H1 (cell line): ENCODE data around the gene RAP1GAP. TPM values are rescaled to one million over a fixed set of nuclear protein-coding genes. Genes with fewer than 3 reads are reported as not detected.

Experiments used
- NANOG ChIP-seq: IDR thresholded peaks from 2 replicates; pipeline ENCODE4 v1.6.1; 2011; ENCODE audit warnings: low read length, low read depth, mild to moderate bottlenecking, inconsistent platforms; ENCODE audit not compliant: insufficient read depth, poor library complexity, severe bottlenecking
- POLR2A ChIP-seq, 2 experiments: IDR thresholded peaks; 1 replicate in 1 of 2; 2 replicates in 1 of 2; pipeline ENCODE4 v1.6.1; 2011; ENCODE audit warnings: low read depth in 2 of 2, low read length in 2 of 2, mild to moderate bottlenecking in 2 of 2; ENCODE audit errors: control extremely low read depth in 1 of 2
- RFX5 ChIP-seq: IDR thresholded peaks from 2 replicates; pipeline ENCODE4 v1.6.1; 2011; ENCODE audit warnings: low read depth, low read length, improper control_type of control experiment, borderline replicate concordance
- SP4 ChIP-seq: IDR thresholded peaks from 2 replicates; pipeline ENCODE4 v1.6.1; 2012; ENCODE audit warnings: low read length, inconsistent platforms
- SUZ12 ChIP-seq: fragments of 200-600 bp; sonication (generic); IDR thresholded peaks from 2 replicates; pipeline ENCODE4 v1.6.1; 2012; ENCODE audit warnings: mild to moderate bottlenecking, inconsistent platforms, low read length, moderate library complexity, mixed read lengths
- polyA plus RNA-seq, 7 experiments: library from polyadenylated mRNA; depleted of rRNA in 3 of 7; stranded (reverse) in 5 of 7; unstranded in 2 of 7; fragments of >200 nt in 5 of 7; fragments of 200-250 nt in 2 of 7; gene quantifications; 1 replicate in 5 of 7; 2 replicates in 1 of 7; 4 replicates in 1 of 7; pipeline versions ENCODE4 v1.2.1 to v1.2.3, GENCODE V29; 2011 to 2013; ENCODE audit warnings: missing spikeins in 2 of 7, mixed read lengths in 2 of 7
- total RNA-seq: library from RNA; stranded (reverse); fragmentation: NEBNext Ultra II Directional; extraction: Animal tissue kit (Norgen Biotek cat#: 25700); gene quantifications from 2 replicates; pipeline ENCODE4 v1.2.1, GENCODE V29; 2021
- TF ChIP-seq, protein P1 (sequence below): IDR thresholded peaks from 2 replicates; pipeline ENCODE4 v1.6.1; 2012; ENCODE audit warnings: inconsistent platforms

Gene RAP1GAP
- total and polyA plus RNA-seq, 2 of the 8 experiments (the other 6 are each of a cell fraction or from before 2014, with no cell fraction given) = 8.4 TPM

DNA sequence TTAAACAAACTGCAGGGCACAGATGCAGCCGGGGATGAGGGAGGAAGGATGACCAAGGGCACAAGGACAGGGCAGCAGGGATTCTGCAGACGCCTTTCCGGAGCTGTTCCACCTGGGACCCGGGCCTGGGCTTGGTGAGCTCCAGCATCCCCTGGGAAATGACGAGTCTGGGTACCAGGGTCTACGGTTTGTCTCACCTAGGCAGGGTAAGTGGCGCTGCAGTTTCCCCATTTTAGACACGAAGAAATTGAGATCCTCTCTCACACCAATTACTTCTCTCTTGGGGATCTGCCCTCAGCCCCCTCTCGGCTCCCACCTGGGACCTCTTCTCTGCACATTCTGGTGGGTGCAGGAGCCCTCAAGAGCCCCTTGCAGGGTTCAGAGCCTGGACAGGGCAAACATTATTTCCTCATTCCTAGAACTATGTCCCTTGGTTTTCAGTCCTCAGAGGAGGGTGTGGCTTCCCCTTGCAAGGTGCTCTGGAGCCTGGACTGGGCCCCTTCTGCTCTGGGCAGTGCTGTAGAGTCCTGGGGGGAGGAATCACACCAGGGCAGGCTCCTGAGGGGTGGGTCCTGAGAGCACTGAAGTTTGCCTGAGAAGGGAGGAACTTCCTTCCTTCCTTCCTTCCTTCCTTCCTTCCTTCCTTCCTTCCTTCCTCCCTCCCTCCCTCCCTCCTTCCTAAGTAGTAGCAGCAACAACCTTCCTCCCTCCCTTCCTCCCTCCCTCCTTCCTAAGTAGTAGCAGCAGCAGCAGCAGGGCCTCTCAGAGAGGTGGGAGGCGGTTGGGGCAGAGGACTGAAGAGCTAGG lies 16.0 kb downstream of the RAP1GAP start (continued):
- TF ChIP-seq NANOG (no peak), POLR2A (IDR thresholded peaks at IDR 0.05; ENCODE audit: control extremely low read depth in 1 of 2, low read depth in 2 of 2, low read length in 2 of 2) (no peak), SP4 (no peak), SUZ12 (no peak), RFX5 (no peak)
- TF ChIP-seq, protein P1, sequence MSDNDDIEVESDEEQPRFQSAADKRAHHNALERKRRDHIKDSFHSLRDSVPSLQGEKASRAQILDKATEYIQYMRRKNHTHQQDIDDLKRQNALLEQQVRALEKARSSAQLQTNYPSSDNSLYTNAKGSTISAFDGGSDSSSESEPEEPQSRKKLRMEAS = no peak
